ENCODE results near the gene PLEKHA6.

PLEKHA6 gene

GRCh38 chr1:204286831-204287421, 72.8 kb downstream of the PLEKHA6 start:
- no peak for DNase-seq (ENCODE audit: low read depth, low spot score)

- no peak for DNase-seq (ENCODE audit: low read depth, low spot score)
Measured at GRCh38 chr1:204286315-204286714, 73.4 kb downstream of the PLEKHA6 start.

GRCh38 chr1:204285436-204286305, 74.1 kb downstream of the PLEKHA6 start:
- DNase-seq (ENCODE audit: low read depth, low spot score) = no peak

GRCh38 chr1:204284929-204285328, 74.8 kb downstream of the PLEKHA6 start:
- no peak for DNase-seq (ENCODE audit: low read depth, low spot score)

- no peak for DNase-seq (ENCODE audit: low read depth, low spot score)
Measured at GRCh38 chr1:204283711-204284651, 75.7 kb downstream of the PLEKHA6 start.

- DNase-seq (ENCODE audit: low read depth, low spot score) = no peak
Measured at GRCh38 chr1:204282761-204283221, 76.9 kb downstream of the PLEKHA6 start.

GRCh38 chr1:204280099-204280961, 79.4 kb downstream of the PLEKHA6 start:
- DNase-seq (ENCODE audit: low read depth, low spot score) = no peak

- DNase-seq (ENCODE audit: low read depth, low spot score) = no peak
Measured at GRCh38 chr1:204278958-204279357, 80.8 kb downstream of the PLEKHA6 start.

- no peak for DNase-seq (ENCODE audit: low read depth, low spot score)
Measured at GRCh38 chr1:204278251-204278650, 81.5 kb downstream of the PLEKHA6 start.

- DNase-seq (ENCODE audit: low read depth, low spot score) = no peak
Measured at GRCh38 chr1:204277563-204278219, 82.0 kb downstream of the PLEKHA6 start.

- DNase-seq (ENCODE audit: low read depth, low spot score) = no peak
Measured at GRCh38 chr1:204275695-204276370, 83.9 kb downstream of the PLEKHA6 start.

- DNase-seq (ENCODE audit: low read depth, low spot score) = no peak
Measured at GRCh38 chr1:204274446-204274845, 85.3 kb downstream of the PLEKHA6 start.

- DNase-seq (ENCODE audit: low read depth, low spot score) = no peak
Measured at GRCh38 chr1:204272505-204272904, 87.2 kb downstream of the PLEKHA6 start.

- DNase-seq (ENCODE audit: low read depth, low spot score) = no peak
Measured at GRCh38 chr1:204271970-204272369, 87.8 kb downstream of the PLEKHA6 start.

- no peak for DNase-seq (ENCODE audit: low read depth, low spot score)
Measured at GRCh38 chr1:204268101-204268500, 91.6 kb downstream of the PLEKHA6 start.

- DNase-seq (ENCODE audit: low read depth, low spot score) = no peak
Measured at GRCh38 chr1:204267191-204267601, 92.5 kb downstream of the PLEKHA6 start.

GRCh38 chr1:204266504-204267034, 93.2 kb downstream of the PLEKHA6 start:
- no peak for DNase-seq (ENCODE audit: low read depth, low spot score)

GRCh38 chr1:204265665-204266064, 94.1 kb downstream of the PLEKHA6 start:
- DNase-seq (ENCODE audit: low read depth, low spot score) = no peak

GRCh38 chr1:204264805-204265204, 94.9 kb downstream of the PLEKHA6 start:
- no peak for DNase-seq (ENCODE audit: low read depth, low spot score)

Data from activated naive CD8-positive, alpha-beta T cell treated with anti-CD3 and anti-CD28 coated beads, Interleukin-2, amount 50 U/mL, for 16 hours (primary cell).